Measurements from ENCODE around the gene CASP9.

DNA sequence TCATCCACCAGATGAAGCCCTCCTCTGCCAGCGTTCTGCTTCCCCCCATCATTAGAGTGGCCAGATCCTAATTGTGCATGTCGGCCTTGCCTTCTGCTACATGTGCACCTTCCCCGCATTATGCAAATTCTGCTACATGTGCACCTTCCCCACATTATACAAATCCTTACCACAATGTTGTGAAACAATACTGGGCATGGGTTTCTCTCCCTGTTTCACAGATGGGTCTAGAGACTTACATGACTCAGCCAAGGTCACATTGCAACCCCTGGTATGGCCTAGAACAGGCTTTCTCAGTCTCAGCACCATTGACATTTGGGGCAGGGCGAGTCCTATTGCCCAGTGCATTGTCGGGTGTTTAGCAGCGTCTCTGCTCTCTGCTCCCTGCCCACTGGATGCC, 68.5 kb downstream of the CASP9 start:
- TF ChIP-seq, protein P1, sequence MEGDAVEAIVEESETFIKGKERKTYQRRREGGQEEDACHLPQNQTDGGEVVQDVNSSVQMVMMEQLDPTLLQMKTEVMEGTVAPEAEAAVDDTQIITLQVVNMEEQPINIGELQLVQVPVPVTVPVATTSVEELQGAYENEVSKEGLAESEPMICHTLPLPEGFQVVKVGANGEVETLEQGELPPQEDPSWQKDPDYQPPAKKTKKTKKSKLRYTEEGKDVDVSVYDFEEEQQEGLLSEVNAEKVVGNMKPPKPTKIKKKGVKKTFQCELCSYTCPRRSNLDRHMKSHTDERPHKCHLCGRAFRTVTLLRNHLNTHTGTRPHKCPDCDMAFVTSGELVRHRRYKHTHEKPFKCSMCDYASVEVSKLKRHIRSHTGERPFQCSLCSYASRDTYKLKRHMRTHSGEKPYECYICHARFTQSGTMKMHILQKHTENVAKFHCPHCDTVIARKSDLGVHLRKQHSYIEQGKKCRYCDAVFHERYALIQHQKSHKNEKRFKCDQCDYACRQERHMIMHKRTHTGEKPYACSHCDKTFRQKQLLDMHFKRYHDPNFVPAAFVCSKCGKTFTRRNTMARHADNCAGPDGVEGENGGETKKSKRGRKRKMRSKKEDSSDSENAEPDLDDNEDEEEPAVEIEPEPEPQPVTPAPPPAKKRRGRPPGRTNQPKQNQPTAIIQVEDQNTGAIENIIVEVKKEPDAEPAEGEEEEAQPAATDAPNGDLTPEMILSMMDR (conservative IDR thresholded peaks at IDR 0.05 in 1 of 2, IDR thresholded peaks at IDR 0.05 in 1 of 2; ENCODE audit: low read depth in 1 of 2, low read length in 2 of 2): no peak
- TF ChIP-seq EZH2 (IDR thresholded peaks at IDR 0.05; ENCODE audit: low read length, missing control alignments): no peak
